ENCODE measurements around the gene PDZRN3.

DNA sequence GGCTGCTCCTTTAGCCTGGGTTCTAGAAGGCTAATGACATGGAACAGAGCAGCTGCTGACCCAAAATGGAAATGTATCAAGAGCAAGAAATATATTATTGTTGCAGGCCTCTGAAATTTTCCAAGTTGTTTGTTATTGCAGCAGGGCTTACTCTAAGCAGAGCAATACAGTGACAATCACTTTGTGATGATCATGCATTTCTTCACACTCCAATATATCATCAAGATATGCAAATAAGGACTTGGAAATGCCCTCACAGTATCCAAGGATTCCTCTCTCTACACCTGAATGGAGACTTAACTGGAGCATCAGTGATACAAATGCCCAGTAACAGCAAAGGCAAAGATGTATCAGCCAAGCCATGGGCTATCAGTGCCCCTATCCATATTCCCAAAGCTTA, 89.6 kb downstream of the PDZRN3 start:
- no peak for TF ChIP-seq ZNF384 (IDR thresholded peaks at IDR 0.05)
- no peak for TF ChIP-seq FOXA1 (IDR thresholded peaks at IDR 0.05)
- no peak for TF ChIP-seq SP1 (IDR thresholded peaks at IDR 0.05)
- TF ChIP-seq, protein P1, sequence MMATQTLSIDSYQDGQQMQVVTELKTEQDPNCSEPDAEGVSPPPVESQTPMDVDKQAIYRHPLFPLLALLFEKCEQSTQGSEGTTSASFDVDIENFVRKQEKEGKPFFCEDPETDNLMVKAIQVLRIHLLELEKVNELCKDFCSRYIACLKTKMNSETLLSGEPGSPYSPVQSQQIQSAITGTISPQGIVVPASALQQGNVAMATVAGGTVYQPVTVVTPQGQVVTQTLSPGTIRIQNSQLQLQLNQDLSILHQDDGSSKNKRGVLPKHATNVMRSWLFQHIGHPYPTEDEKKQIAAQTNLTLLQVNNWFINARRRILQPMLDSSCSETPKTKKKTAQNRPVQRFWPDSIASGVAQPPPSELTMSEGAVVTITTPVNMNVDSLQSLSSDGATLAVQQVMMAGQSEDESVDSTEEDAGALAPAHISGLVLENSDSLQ (IDR thresholded peaks at IDR 0.05), result no peak
- no peak for TF ChIP-seq SUZ12 (IDR thresholded peaks at IDR 0.05)
